ENCODE measurements around the gene LILRB3. TPM values are rescaled to one million over a fixed set of nuclear protein-coding genes. Genes with fewer than 3 reads are reported as not detected.
"Not testable (repeated sequence)": the region's sequence is repeated elsewhere in the genome, so short reads cannot be mapped to it uniquely, and the experiment has no call there.

Gene LILRB3
- total RNA-seq, 4 donors from 2014 or later, result 7.8 to 18.8 (median 8.3) TPM; not detected in 1

- Histone ChIP-seq H3K36me3 (peaks cover 29 to 58% (median 34%) of the 10 kb centered on the region in 3 donors), H3K4me3 (peak overlapping the region in 1 of 4 donors; percentile 35), H3K4me1 (peaks cover 31 to 77% (median 57%) of the 10 kb centered on the region in 3 donors), H3K27me3 (no peaks in the 10 kb centered on the region), H3K27ac (peak overlapping the region; percentile 26 to 92 (median 60)), H3K9me3 (no peaks in the 10 kb centered on the region)
- DNase-seq, result no peak
- intact Hi-C loops (cut with DNase I), result no loop called here
- peak in 2 of 4 donors; percentile 15 to 26 for TF ChIP-seq POLR2A (IDR thresholded peaks at IDR 0.05)
- TF ChIP-seq CTCF (IDR thresholded peaks at IDR 0.05), result no peak
- 44 to 77% methylated on average over 9 to 12 of the region's 18 CpGs for WGBS, 2 donors
Observed at GRCh38 chr19:54207983-54208783, 14.6 kb downstream of the LILRB3 start.

GRCh38 chr19:54207676-54207982 lies 15.2 kb downstream of the LILRB3 start:
- peak overlapping the region in 3 of 4 donors; percentile 22 to 92 (median 76) for H3K27ac ChIP-seq
- H3K4me1 ChIP-seq, result peaks cover 36 to 82% (median 63%) of the 10 kb centered on the region in 3 donors
- TF ChIP-seq POLR2A (IDR thresholded peaks at IDR 0.05), result no peak
- TF ChIP-seq CTCF (IDR thresholded peaks at IDR 0.05), result no peak
- intact Hi-C loops (cut with DNase I), result no loop called here
- H3K27me3 ChIP-seq, result no peaks in the 10 kb centered on the region
- peak overlapping the region in 1 of 4 donors; percentile 35 for H3K4me3 ChIP-seq
- peaks cover 34 to 64% (median 37%) of the 10 kb centered on the region in 3 donors for H3K36me3 ChIP-seq
- WGBS, 2 donors, result 42 to 58% methylated on average over 5 of the region's 5 CpGs
- no peaks in the 10 kb centered on the region for H3K9me3 ChIP-seq
- no peak for DNase-seq

DNA sequence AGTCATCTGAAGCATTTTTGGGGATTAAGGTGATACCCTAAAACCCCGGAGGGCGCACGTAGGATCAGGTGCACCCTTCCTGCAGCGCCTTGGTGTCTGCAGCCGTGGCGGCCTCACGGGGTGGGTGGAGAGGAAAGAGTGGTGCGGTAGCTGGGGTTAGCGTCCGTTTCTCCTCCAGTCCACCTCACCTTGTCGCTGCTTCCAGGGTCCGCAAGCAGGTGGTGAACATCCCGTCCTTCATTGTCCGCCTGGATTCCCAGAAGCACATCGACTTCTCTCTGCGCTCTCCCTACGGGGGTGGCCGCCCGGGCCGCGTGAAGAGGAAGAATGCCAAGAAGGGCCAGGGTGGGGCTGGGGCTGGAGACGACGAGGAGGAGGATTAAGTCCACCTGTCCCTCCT lies 15.6 kb downstream of the LILRB3 start:
- DNase-seq; H3K9me3 ChIP-seq; H3K27me3 ChIP-seq; intact Hi-C loops (cut with DNase I): not testable (repeated sequence)
- H3K27ac ChIP-seq, result peak overlapping the region in 3 of 4 donors; percentile 22 to 92 (median 76)
- WGBS, 2 donors, result 74 to 76% methylated on average over 9 to 14 of the region's 23 CpGs
- peak overlapping the region in 1 of 4 donors; percentile 35 for H3K4me3 ChIP-seq
- H3K36me3 ChIP-seq, result peaks cover 34 to 68% (median 37%) of the 10 kb centered on the region in 3 donors
- peaks cover 39 to 87% (median 67%) of the 10 kb centered on the region in 3 donors for H3K4me1 ChIP-seq

DNA sequence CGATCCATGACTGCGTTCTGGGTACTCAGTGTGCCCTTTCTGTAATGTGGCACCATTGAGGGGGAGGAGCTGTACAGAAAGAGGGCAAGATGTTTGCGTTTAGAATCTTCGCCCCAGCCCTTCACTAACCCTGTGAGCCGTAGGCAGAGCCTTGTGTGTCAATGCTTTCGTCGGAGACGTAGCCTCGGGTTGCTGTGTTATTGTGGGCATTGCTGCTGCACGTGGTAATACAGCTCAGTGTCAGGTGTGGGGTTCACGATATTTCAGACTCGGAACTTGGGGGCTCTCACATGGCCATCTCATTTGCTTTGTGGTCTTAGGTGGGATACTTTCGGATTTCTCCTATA lies 16.0 kb downstream of the LILRB3 start:
- peak overlapping the region in 1 of 4 donors; percentile 35 for H3K4me3 ChIP-seq
- no peaks in the 10 kb centered on the region for H3K27me3 ChIP-seq
- H3K27ac ChIP-seq, result peak overlapping the region in 3 of 4 donors; percentile 22 to 92 (median 76)
- H3K4me1 ChIP-seq, result peaks cover 43 to 91% (median 71%) of the 10 kb centered on the region in 3 donors
- no peaks in the 10 kb centered on the region for H3K9me3 ChIP-seq
- peaks cover 34 to 72% (median 37%) of the 10 kb centered on the region in 3 donors for H3K36me3 ChIP-seq
- DNase-seq, result no peak
- no peak for TF ChIP-seq CTCF (IDR thresholded peaks at IDR 0.05)
- TF ChIP-seq POLR2A (IDR thresholded peaks at IDR 0.05), result no peak
- intact Hi-C loops (cut with DNase I), result no loop called here
- 72 to 78% methylated on average over 11 to 12 of the region's 13 CpGs for WGBS, 2 donors

- peak overlapping the region in 1 of 4 donors; percentile 35 for H3K4me3 ChIP-seq
- peak overlapping the region in 2 of 4 donors; percentile 2 to 92 for H3K27ac ChIP-seq
- H3K9me3 ChIP-seq, result no peaks in the 10 kb centered on the region
- no peaks in the 10 kb centered on the region for H3K27me3 ChIP-seq
- TF ChIP-seq CTCF (IDR thresholded peaks at IDR 0.05) (no peak), POLR2A (IDR thresholded peaks at IDR 0.05) (peak in 1 of 4 donors; percentile 20)
- DNase-seq, result no peak
- WGBS, 2 donors, result 84 to 85% methylated on average over 4 to 17 of the region's 27 CpGs
- peaks cover 48 to 96% (median 75%) of the 10 kb centered on the region in 3 donors for H3K4me1 ChIP-seq
- H3K36me3 ChIP-seq, result peaks cover 34 to 78% (median 37%) of the 10 kb centered on the region in 3 donors
- intact Hi-C loops (cut with DNase I), result no loop called here
Observed at GRCh38 chr19:54206030-54206830, 16.6 kb downstream of the LILRB3 start.

All from esophagus squamous epithelium (tissue), 5 donors.